HG02870 (cell line): ENCODE measurements around the gene CELSR2.

Experiments used
- ATAC-seq: cut with Tn5 transposase; IDR thresholded peaks from one replicate; pipeline ENCODE4 v1.9.1; 2021; ENCODE audit warnings: mild to moderate bottlenecking, moderate library complexity; ENCODE audit not compliant: unreplicated experiment

CELSR2 gene

DNA sequence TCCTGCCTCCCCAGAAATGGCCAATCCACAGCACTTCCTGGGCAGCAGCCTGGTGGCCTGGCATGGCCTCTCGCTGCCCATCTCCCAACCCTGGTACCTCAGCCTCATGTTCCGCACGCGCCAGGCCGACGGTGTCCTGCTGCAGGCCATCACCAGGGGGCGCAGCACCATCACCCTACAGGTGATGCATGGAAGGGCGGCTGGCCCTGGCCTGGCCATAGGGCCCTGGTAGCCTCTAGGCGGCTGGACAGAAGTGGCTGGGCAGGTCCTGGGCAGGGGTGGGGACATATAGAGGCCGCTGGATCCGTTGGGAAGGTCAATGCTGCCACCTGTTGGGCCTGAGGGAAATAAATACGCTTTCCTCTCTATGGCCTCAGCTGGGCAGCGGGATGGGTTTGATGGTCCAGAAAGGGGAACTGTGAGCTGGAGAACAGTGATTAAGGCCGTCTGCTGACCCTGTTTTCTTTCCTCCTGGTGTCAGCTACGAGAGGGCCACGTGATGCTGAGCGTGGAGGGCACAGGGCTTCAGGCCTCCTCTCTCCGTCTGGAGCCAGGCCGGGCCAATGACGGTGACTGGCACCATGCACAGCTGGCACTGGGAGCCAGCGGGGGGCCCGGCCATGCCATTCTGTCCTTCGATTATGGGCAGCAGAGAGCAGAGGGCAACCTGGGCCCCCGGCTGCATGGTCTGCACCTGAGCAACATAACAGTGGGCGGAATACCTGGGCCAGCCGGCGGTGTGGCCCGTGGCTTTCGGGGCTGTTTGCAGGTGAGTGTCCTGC lies 14.4 kb downstream of the CELSR2 start:
- ATAC-seq: no peak

- ATAC-seq: no peak
Observed at GRCh38 chr1:109264379-109264755, 15.0 kb downstream of the CELSR2 start.

DNA sequence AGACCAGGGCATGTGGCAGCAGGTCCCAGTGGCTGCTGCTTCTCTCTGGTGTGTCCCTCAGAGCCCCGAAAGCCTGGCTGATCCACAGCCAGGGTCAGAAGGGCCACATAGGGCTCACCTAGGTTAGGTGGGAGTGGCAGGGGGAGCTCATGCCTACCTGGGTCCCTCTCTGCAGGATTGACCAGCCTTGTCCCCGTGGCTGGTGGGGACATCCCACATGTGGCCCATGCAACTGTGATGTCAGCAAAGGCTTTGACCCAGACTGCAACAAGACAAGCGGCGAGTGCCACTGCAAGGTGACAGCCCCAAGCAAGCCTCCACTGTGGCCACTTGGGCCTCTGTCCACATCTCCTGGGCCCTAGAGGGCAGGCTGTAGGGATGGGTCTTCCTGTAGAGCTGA lies 15.7 kb downstream of the CELSR2 start:
- ATAC-seq: no peak

DNA sequence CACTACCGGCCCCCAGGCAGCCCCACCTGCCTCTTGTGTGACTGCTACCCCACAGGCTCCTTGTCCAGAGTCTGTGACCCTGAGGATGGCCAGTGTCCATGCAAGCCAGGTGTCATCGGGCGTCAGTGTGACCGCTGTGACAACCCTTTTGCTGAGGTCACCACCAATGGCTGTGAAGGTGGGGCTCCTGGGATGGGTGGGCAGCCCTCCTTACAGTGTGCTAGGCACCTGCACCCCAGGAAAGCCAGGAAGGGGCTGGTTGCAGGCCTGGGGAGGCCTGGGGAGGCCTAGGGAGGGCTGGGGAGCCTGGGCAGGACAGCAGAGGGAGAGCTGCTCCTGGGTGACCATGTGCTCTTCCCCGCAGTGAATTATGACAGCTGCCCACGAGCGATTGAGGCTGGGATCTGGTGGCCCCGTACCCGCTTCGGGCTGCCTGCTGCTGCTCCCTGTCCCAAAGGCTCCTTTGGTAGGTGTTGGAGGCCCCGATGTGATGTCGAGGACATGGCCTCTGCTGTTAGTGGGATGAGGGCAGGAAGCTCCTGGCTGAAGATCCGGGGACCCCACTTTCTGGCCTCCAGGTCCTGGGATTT lies 16.5 kb downstream of the CELSR2 start:
- no peak for ATAC-seq

DNA sequence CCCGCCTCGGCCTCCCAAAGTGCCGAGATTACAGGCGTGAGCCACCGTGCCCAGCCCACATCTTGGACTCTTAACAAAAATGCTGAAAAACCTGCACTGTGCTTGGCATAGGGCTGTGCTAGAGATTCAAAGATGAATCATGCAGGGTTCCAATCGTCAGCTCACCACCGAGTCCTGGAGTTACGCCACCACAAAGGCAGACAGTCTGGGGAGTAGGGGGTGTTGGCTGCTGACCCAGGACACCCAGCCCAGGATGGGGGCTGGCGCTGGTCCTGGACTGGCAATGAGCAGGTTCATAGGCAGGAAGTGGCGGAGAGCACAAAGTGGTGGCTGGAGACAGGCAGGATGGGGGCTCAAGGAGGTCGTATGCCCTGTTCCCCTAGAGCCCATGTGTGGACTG lies 17.6 kb downstream of the CELSR2 start:
- ATAC-seq: no peak

- ATAC-seq: no peak
Observed at GRCh38 chr1:109267743-109268300, 18.5 kb downstream of the CELSR2 start.

DNA sequence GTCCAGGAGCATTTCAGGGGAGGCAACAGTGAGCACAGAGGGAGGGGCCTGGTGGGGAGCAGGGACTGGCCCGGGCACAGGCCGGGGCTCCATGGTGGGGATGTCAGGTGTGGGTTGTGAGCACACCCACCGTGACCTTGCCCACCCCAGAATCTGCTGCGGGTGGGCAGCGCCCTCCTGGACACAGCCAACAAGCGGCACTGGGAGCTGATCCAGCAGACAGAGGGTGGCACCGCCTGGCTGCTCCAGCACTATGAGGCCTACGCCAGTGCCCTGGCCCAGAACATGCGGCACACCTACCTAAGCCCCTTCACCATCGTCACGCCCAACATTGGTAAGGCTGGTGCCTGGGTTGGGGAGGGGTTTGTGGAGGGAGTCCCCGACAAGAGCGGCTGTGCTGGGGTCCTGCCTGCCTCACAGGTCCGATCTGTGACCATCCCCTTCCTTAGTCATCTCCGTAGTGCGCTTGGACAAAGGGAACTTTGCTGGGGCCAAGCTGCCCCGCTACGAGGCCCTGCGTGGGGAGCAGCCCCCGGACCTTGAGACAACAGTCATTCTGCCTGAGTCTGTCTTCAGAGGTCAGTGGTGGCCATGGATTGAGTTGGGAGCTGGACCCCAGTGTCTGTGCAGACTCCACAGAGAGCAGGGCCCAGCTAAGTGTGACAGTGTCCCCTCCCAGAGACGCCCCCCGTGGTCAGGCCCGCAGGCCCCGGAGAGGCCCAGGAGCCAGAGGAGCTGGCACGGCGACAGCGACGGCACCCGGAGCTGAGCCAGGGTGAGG lies 19.3 kb downstream of the CELSR2 start:
- ATAC-seq: no peak

GRCh38 chr1:109269212-109269980 lies 20.1 kb downstream of the CELSR2 start:
- ATAC-seq: no peak

DNA sequence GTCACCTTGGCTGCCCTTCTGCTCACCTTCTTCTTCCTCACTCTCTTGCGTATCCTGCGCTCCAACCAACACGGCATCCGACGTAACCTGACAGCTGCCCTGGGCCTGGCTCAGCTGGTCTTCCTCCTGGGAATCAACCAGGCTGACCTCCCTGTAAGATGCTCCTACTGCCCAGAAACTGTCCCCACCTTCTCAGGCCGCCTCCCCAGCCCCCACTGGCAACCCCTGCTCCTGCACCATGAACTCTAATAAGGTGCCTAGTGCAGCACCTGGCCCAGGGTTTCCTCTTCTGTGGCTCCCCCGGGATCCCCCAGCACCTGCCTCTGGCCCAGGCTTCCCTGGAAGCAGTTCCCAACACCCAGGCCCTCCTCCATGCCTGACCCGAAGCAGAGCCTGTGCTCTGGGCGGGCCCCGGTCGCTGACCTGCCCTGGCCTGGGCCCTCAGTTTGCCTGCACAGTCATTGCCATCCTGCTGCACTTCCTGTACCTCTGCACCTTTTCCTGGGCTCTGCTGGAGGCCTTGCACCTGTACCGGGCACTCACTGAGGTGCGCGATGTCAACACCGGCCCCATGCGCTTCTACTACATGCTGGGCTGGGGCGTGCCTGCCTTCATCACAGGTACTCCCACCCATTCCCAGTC lies 20.8 kb downstream of the CELSR2 start:
- ATAC-seq: no peak

DNA sequence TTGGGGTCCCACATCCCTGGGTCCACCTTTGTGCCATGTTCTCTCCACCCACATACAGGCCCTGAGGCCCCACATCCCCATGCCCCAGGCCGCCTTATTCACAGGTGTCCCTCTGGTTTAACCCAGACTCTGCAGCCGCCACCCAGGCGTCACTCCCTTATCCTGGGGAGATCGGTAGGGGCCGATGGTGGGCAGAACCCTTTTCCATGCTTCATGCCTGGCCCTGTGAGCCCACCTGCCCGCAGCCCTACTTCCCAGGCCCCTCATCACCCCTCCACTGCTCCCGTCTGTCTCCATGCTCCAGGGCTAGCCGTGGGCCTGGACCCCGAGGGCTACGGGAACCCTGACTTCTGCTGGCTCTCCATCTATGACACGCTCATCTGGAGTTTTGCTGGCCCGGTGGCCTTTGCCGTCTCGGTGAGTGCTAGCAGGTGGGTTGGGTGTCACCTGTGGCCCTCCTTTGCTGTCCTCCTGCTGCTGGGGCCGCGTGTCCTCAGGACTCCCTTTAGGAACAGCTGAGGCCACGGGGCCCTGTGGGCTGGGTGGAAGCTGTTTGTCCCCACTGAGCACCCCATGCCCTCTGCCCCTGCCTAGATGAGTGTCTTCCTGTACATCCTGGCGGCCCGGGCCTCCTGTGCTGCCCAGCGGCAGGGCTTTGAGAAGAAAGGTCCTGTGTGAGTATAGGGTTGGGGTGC lies 21.4 kb downstream of the CELSR2 start:
- no peak for ATAC-seq

GRCh38 chr1:109271458-109271857 lies 22.1 kb downstream of the CELSR2 start:
- ATAC-seq: no peak

- no peak for ATAC-seq
Observed at GRCh38 chr1:109272021-109272799, 22.9 kb downstream of the CELSR2 start.

DNA sequence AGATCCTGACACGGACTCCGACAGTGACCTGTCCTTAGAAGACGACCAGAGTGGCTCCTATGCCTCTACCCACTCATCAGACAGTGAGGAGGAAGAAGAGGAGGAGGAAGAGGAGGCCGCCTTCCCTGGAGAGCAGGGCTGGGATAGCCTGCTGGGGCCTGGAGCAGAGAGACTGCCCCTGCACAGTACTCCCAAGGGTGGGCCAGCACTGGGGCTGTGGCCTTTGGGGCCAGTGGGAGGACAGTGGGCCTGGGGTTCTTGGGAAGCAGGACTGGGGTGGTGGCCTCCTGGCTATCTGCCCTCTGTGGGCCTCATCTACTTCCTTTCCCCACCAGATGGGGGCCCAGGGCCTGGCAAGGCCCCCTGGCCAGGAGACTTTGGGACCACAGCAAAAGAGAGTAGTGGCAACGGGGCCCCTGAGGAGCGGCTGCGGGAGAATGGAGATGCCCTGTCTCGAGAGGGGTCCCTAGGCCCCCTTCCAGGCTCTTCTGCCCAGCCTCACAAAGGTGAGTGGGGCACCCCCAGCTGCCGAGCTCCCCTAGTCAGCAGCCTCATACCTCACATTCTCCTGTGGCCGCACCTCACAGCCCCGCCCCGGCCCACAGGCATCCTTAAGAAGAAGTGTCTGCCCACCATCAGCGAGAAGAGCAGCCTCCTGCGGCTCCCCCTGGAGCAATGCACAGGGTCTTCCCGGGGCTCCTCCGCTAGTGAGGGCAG lies 23.6 kb downstream of the CELSR2 start:
- ATAC-seq: no peak

GRCh38 chr1:109273570-109274288 lies 24.4 kb downstream of the CELSR2 start:
- ATAC-seq: no peak

- no peak for ATAC-seq
Observed at GRCh38 chr1:109274533-109275476, 25.5 kb downstream of the CELSR2 start.

DNA sequence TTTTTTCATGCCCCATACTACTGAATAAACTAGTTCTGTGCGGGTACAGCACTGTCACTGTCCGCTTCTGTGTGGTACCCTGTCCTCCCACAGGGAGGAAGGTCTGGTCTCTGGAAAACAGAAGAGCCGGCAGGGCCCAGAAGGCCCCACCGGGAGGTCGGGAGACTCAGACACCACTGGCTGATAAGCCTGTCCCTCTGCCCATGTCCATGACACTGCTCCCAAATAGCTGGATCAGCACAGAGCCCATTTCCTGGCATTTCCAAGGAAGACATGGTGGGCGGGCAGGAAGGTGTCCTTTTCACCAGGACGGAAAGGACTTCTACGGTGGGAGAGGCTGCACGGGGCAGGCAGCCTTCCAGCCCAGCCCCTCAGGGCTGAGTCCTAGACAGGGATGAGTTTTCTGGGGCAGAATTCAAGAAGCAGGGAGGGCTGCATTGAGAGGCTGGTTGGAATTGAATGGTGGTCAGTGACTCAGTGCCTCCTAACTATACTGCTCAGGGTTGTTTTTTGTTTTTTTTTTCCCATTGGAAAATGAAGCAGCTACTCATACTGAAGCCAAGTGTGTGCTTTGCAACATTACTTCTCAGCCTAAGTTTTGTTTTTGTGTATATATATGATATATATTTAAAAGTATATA lies 26.5 kb downstream of the CELSR2 start:
- no peak for ATAC-seq
